Embryonic facial prominence (tissue), 1 donor: ENCODE measurements around the gene ATIC.

Source experiments
- DNase-seq: peaks from one replicate; pipeline ENCODE4 v3.0.0-alpha.2; 2016; ENCODE audit errors: extremely low spot score

Gene ATIC

GRCh38 chr2:215361211-215361875 is 49.5 kb downstream of the ATIC start:
- DNase-seq, result no peak

- DNase-seq, result no peak
These were observed 50.2 kb downstream of the ATIC start for GRCh38 chr2:215361876-215362561.

GRCh38 chr2:215362562-215362904 is 50.7 kb downstream of the ATIC start:
- no peak for DNase-seq

GRCh38 chr2:215363039-215363438 is 51.2 kb downstream of the ATIC start:
- DNase-seq, result no peak

GRCh38 chr2:215363461-215364156 is 51.8 kb downstream of the ATIC start:
- DNase-seq, result no peak

- DNase-seq, result no peak
These were observed 52.6 kb downstream of the ATIC start for GRCh38 chr2:215364157-215365155.

- no peak for DNase-seq
These were observed 53.4 kb downstream of the ATIC start for GRCh38 chr2:215365184-215365658.

- no peak for DNase-seq
These were observed 54.7 kb downstream of the ATIC start for GRCh38 chr2:215366440-215367032.

GRCh38 chr2:215367662-215368492 is 56.0 kb downstream of the ATIC start:
- DNase-seq, result no peak

GRCh38 chr2:215368493-215368809 is 56.6 kb downstream of the ATIC start:
- no peak for DNase-seq

GRCh38 chr2:215369181-215369760 is 57.4 kb downstream of the ATIC start:
- DNase-seq, result no peak

- DNase-seq, result no peak
These were observed 58.5 kb downstream of the ATIC start for GRCh38 chr2:215370112-215370965.

- DNase-seq, result no peak
These were observed 60.3 kb downstream of the ATIC start for GRCh38 chr2:215371915-215372897.

GRCh38 chr2:215372968-215373649 is 61.2 kb downstream of the ATIC start:
- no peak for DNase-seq

- DNase-seq, result no peak
These were observed 62.1 kb downstream of the ATIC start for GRCh38 chr2:215374002-215374401.

GRCh38 chr2:215374642-215375466 is 63.0 kb downstream of the ATIC start:
- no peak for DNase-seq

- DNase-seq, result no peak
These were observed 63.6 kb downstream of the ATIC start for GRCh38 chr2:215375467-215375830.
